Measurements from ENCODE around the gene TBATA. TPM values are rescaled to one million over a fixed set of nuclear protein-coding genes. Genes with fewer than 3 reads are reported as not detected.
A peak's percentile ranks its signal among the peaks of the same experiment; 100 is the strongest.

Gene TBATA
- total and polyA plus RNA-seq, 2 of the 8 experiments (the other 6 are each of a cell fraction or from before 2014, with no cell fraction given): not detected

GRCh38 chr10:70735161-70735560 is 50.0 kb downstream of the TBATA start:
- Histone ChIP-seq H3K23ac (ENCODE audit: insufficient read length) (no peak overlapping the region), H4K5ac (ENCODE audit: insufficient read length, low read depth, low read length) (no peak overlapping the region), H3K4me1 (replicated peaks in 1 of 4; ENCODE audit: control insufficient read depth in 3 of 4, insufficient read depth in 4 of 4, low read length in 3 of 4) (peaks cover 0 to 4% (median under 1%) of the 10 kb centered on the region in 4 experiments; a peak in 1 of 7 replicates), H4K91ac (replicated peaks; ENCODE audit: insufficient read length, low read length) (no peak overlapping the region), H3K18ac (ENCODE audit: extremely low read depth, low read length) (no peak overlapping the region), H3K9me3 (ENCODE audit: insufficient read depth in 2 of 2, low read depth in 1 of 2, low read length in 1 of 2) (no peaks in the 10 kb centered on the region), H2AFZ (ENCODE audit: low read length) (no peak overlapping the region), H3K27me3 (replicated peaks in 1 of 4; ENCODE audit: control insufficient read depth in 3 of 4, extremely low read depth in 1 of 4, insufficient read depth in 3 of 4, low read length in 3 of 4) (peaks cover 0 to 2% (median 0%) of the 10 kb centered on the region in 4 experiments; a peak in 1 of 7 replicates), H3K4me2 (ENCODE audit: insufficient read depth in 1 of 2, low read depth in 2 of 2, low read length in 2 of 2) (no peak overlapping the region), H2BK120ac (replicated peaks; ENCODE audit: low read depth, low read length) (no peak overlapping the region), H3K36me3 (ENCODE audit: control insufficient read depth in 2 of 4, insufficient read depth in 4 of 4, low read length in 3 of 4) (no peaks in the 10 kb centered on the region), H3K79me1 (ENCODE audit: low read depth, low read length) (no peaks in the 10 kb centered on the region), H2BK5ac (ENCODE audit: low read depth, low read length) (no peak overlapping the region), H4K20me1 (replicated peaks in 1 of 2; ENCODE audit: control insufficient read depth in 1 of 2, insufficient read depth in 2 of 2, low read length in 2 of 2) (peaks cover 0 to 3% of the 10 kb centered on the region in 2 experiments), H3K23me2 (ENCODE audit: low read depth, low read length) (no peaks in the 10 kb centered on the region; the same call in 1 of the 2 replicates), H3K27ac (ENCODE audit: low read depth, low read length) (no peak overlapping the region), H3K56ac (replicated peaks; ENCODE audit: insufficient read length, low read depth, low read length) (no peak overlapping the region), H2AK5ac (ENCODE audit: low read depth, low read length) (no peak overlapping the region), H2BK12ac (ENCODE audit: low read depth, low read length) (no peak overlapping the region), H3K14ac (ENCODE audit: insufficient read length) (no peak overlapping the region), H3K4me3 (ENCODE audit: extremely low read depth in 1 of 4, insufficient read depth in 2 of 4, low read depth in 3 of 4, low read length in 4 of 4) (no peak overlapping the region), H4K8ac (ENCODE audit: extremely low read depth, insufficient read depth, low read length) (peak overlapping the region; percentile 16; the same call in 1 of the 2 replicates), H2BK15ac (ENCODE audit: low read length) (no peak overlapping the region), H2BK20ac (ENCODE audit: low read length) (no peak overlapping the region), H3K4ac (replicated peaks; ENCODE audit: insufficient read length, low read depth, low read length) (no peak overlapping the region), H3K79me2 (ENCODE audit: control insufficient read depth in 1 of 2, insufficient read depth in 2 of 2, low read length in 2 of 2) (no peaks in the 10 kb centered on the region), H3K9ac (replicated peaks in 1 of 4; ENCODE audit: extremely low read depth in 1 of 4, low read depth in 3 of 4, low read length in 3 of 4) (no peak overlapping the region)
- TF ChIP-seq TCF12 (IDR thresholded peaks at IDR 0.05; ENCODE audit: low read depth, low read length): no peak
- TF ChIP-seq, protein P1, sequence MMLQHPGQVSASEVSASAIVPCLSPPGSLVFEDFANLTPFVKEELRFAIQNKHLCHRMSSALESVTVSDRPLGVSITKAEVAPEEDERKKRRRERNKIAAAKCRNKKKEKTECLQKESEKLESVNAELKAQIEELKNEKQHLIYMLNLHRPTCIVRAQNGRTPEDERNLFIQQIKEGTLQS (IDR thresholded peaks at IDR 0.05; ENCODE audit: insufficient read depth, low read depth, low read length): no peak
- TF ChIP-seq GTF2F1 (IDR thresholded peaks at IDR 0.05; ENCODE audit: borderline replicate concordance, low read depth, low read length): no peak
- TF ChIP-seq, protein P2, sequence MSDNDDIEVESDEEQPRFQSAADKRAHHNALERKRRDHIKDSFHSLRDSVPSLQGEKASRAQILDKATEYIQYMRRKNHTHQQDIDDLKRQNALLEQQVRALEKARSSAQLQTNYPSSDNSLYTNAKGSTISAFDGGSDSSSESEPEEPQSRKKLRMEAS (IDR thresholded peaks at IDR 0.05): no peak
- no peak for TF ChIP-seq JUND (IDR thresholded peaks at IDR 0.05; ENCODE audit: low read length)
- TF ChIP-seq SUZ12 (IDR thresholded peaks at IDR 0.05; ENCODE audit: low read length): no peak
- TF ChIP-seq RAD21 (IDR thresholded peaks at IDR 0.05 in 1 of 2, conservative IDR thresholded peaks at IDR 0.05 in 1 of 2; ENCODE audit: low read depth in 2 of 2, low read length in 2 of 2): no peak
- 87% methylated on average over 3 of the region's 3 CpGs; no CpG with 5 or more reads in 1 of the 2 experiments for WGBS, 2 experiments (ENCODE audit: extremely low coverage in 1 of 2, insufficient coverage in 1 of 2, insufficient read length in 1 of 2, insufficient replicate concordance in 2 of 2, low coverage in 1 of 2, low lambda C conversion rate in 2 of 2, missing lambda C conversion rate in 1 of 2)
- ChIA-PET POLR2A (ENCODE audit: partially characterized antibody) (no interaction called here), CTCF (ENCODE audit: partially characterized antibody) (interaction anchor here (1.0 kb wide), 1 partner anchor 44 kb away, joined by 3 read pairs; no protein-coding TSS in a partner anchor)
- no peak for FAIRE-seq
- DNase-seq (ENCODE audit: low read depth in 1 of 2, low spot score in 2 of 2): no peak

Measured in H1 (cell line).